IMR-90 (cell line): ENCODE results near the gene BRWD1.

Experiments used
- BHLHE40 ChIP-seq: fragments of 150-350 bp; IDR thresholded peaks from 2 replicates; pipeline ENCODE4 v1.6.1; 2016; ENCODE audit warnings: mild to moderate bottlenecking, low read depth, low read length
- CEBPB ChIP-seq: IDR thresholded peaks from 2 replicates; pipeline ENCODE4 v1.6.1; 2012; ENCODE audit warnings: low read depth, low read length, improper control_type of control experiment
- CHD1 ChIP-seq: IDR thresholded peaks from 2 replicates; pipeline ENCODE4 v1.6.1; 2012; ENCODE audit warnings: low read depth, low read length, improper control_type of control experiment
- FOS ChIP-seq: fragments of 150-350 bp; IDR thresholded peaks from 2 replicates; pipeline ENCODE4 v1.6.1; 2016; ENCODE audit warnings: low read depth, low read length
- MAZ ChIP-seq: IDR thresholded peaks from 2 replicates; pipeline ENCODE4 v1.6.1; 2012; ENCODE audit warnings: low read depth, mild to moderate bottlenecking, low read length, improper control_type of control experiment, moderate library complexity, borderline replicate concordance
- MXI1 ChIP-seq: IDR thresholded peaks from 2 replicates; pipeline ENCODE4 v1.6.1; 2012; ENCODE audit warnings: low read depth, mild to moderate bottlenecking, low read length, moderate library complexity, borderline replicate concordance
- POLR2A ChIP-seq: IDR thresholded peaks from 2 replicates; pipeline ENCODE4 v1.6.1; 2012; ENCODE audit warnings: mild to moderate bottlenecking, low read depth, low read length
- RAD21 ChIP-seq: IDR thresholded peaks from 2 replicates; pipeline ENCODE4 v1.6.1; 2012; ENCODE audit warnings: low read length, improper control_type of control experiment
- RCOR1 ChIP-seq: IDR thresholded peaks from 2 replicates; pipeline ENCODE4 v1.6.1; 2012; ENCODE audit warnings: mild to moderate bottlenecking, low read length, improper control_type of control experiment; ENCODE audit not compliant: insufficient replicate concordance
- RFX5 ChIP-seq: IDR thresholded peaks from 2 replicates; pipeline ENCODE4 v1.8.0; 2012; ENCODE audit warnings: low read depth, mild to moderate bottlenecking, low read length, moderate library complexity
- SMC3 ChIP-seq: fragments of 150-350 bp; IDR thresholded peaks from 2 replicates; pipeline ENCODE4 v1.6.1; 2016; ENCODE audit warnings: low read depth, mild to moderate bottlenecking, antibody characterized with exemption, low read length, moderate library complexity
- TF ChIP-seq, protein P1 (sequence below): conservative IDR thresholded peaks from 2 replicates; pipeline ENCODE4 v1.5.1; 2012; ENCODE audit warnings: mild to moderate bottlenecking, low read depth, low read length, improper control_type of control experiment
- TF ChIP-seq, protein P2 (sequence below): fragments of 150-350 bp; IDR thresholded peaks from 2 replicates; pipeline ENCODE4 v1.6.1; 2016; ENCODE audit warnings: low read depth, mild to moderate bottlenecking, low read length, moderate library complexity, borderline replicate concordance
- TF ChIP-seq, protein P3 (sequence below): fragments of 150-350 bp; IDR thresholded peaks from 2 replicates; pipeline ENCODE4 v1.6.1; 2017; ENCODE audit warnings: mild to moderate bottlenecking, antibody characterized with exemption, low read length, low read depth

DNA sequence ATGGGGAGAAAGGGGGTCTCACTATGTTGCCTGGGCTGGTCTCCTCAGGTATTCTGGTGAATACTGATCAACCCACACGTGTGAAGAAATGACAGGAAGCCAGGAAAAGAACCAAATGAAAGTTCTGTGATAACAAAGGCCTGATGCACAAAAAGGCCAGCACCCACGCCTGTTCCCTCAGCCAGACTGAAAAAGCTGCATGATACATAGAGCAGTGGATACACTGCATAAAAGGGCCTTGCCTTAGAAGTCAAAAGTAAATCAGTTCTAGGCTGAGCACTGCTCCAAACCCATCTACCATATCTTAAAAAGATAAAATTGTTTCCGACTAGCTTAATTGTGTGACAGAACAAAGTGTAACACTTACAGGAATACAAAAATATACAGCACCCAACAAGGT is 93.3 kb downstream of the BRWD1 start:
- TF ChIP-seq, protein P1, sequence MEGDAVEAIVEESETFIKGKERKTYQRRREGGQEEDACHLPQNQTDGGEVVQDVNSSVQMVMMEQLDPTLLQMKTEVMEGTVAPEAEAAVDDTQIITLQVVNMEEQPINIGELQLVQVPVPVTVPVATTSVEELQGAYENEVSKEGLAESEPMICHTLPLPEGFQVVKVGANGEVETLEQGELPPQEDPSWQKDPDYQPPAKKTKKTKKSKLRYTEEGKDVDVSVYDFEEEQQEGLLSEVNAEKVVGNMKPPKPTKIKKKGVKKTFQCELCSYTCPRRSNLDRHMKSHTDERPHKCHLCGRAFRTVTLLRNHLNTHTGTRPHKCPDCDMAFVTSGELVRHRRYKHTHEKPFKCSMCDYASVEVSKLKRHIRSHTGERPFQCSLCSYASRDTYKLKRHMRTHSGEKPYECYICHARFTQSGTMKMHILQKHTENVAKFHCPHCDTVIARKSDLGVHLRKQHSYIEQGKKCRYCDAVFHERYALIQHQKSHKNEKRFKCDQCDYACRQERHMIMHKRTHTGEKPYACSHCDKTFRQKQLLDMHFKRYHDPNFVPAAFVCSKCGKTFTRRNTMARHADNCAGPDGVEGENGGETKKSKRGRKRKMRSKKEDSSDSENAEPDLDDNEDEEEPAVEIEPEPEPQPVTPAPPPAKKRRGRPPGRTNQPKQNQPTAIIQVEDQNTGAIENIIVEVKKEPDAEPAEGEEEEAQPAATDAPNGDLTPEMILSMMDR, result no peak
- TF ChIP-seq RFX5, result no peak
- no peak for TF ChIP-seq BHLHE40
- TF ChIP-seq POLR2A, result no peak
- no peak for TF ChIP-seq RCOR1
- no peak for TF ChIP-seq CEBPB
- TF ChIP-seq, protein P2, sequence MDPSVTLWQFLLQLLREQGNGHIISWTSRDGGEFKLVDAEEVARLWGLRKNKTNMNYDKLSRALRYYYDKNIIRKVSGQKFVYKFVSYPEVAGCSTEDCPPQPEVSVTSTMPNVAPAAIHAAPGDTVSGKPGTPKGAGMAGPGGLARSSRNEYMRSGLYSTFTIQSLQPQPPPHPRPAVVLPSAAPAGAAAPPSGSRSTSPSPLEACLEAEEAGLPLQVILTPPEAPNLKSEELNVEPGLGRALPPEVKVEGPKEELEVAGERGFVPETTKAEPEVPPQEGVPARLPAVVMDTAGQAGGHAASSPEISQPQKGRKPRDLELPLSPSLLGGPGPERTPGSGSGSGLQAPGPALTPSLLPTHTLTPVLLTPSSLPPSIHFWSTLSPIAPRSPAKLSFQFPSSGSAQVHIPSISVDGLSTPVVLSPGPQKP, result no peak
- TF ChIP-seq MXI1, result no peak
- no peak for TF ChIP-seq RAD21
- TF ChIP-seq SMC3, result no peak
- TF ChIP-seq FOS, result no peak
- TF ChIP-seq, protein P3, sequence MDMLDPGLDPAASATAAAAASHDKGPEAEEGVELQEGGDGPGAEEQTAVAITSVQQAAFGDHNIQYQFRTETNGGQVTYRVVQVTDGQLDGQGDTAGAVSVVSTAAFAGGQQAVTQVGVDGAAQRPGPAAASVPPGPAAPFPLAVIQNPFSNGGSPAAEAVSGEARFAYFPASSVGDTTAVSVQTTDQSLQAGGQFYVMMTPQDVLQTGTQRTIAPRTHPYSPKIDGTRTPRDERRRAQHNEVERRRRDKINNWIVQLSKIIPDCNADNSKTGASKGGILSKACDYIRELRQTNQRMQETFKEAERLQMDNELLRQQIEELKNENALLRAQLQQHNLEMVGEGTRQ, result no peak
- no peak for TF ChIP-seq MAZ
- no peak for TF ChIP-seq CHD1
